Vagina (tissue), 2 donors: ENCODE results near the gene MYLK.

ENCODE experiments used
- POLR2A ChIP-seq, 2 donors: fragments of 450-650 bp; IDR thresholded peaks; one replicate each; pipeline ENCODE4 v1.6.1; 2017; ENCODE audit warnings: antibody characterized with exemption in 2 of 2, mild to moderate bottlenecking in 2 of 2, moderate library complexity in 2 of 2
- POLR2AphosphoS5 ChIP-seq, 2 donors: sonication (generic); formaldehyde crosslinking; IDR thresholded peaks; one replicate each; pipeline ENCODE4 v1.9.0; 2017; ENCODE audit warnings: antibody characterized with exemption in 2 of 2, mild to moderate bottlenecking in 2 of 2, low read depth in 1 of 2; ENCODE audit not compliant: insufficient read depth in 1 of 2
- TF ChIP-seq, protein P1 (sequence below), 3 experiments: fragments of 450-650 bp in 2 of 3; fragments of 200-600 bp in 1 of 3; sonication (generic) in 1 of 3; IDR thresholded peaks; one replicate each; pipeline ENCODE4 v1.5.1; 2017 to 2019; ENCODE audit warnings: antibody characterized with exemption in 3 of 3, mild to moderate bottlenecking in 2 of 3, moderate library complexity in 2 of 3

GRCh38 chr3:123870033-123870432, 14.1 kb downstream of the MYLK start:
- TF ChIP-seq, protein P1, sequence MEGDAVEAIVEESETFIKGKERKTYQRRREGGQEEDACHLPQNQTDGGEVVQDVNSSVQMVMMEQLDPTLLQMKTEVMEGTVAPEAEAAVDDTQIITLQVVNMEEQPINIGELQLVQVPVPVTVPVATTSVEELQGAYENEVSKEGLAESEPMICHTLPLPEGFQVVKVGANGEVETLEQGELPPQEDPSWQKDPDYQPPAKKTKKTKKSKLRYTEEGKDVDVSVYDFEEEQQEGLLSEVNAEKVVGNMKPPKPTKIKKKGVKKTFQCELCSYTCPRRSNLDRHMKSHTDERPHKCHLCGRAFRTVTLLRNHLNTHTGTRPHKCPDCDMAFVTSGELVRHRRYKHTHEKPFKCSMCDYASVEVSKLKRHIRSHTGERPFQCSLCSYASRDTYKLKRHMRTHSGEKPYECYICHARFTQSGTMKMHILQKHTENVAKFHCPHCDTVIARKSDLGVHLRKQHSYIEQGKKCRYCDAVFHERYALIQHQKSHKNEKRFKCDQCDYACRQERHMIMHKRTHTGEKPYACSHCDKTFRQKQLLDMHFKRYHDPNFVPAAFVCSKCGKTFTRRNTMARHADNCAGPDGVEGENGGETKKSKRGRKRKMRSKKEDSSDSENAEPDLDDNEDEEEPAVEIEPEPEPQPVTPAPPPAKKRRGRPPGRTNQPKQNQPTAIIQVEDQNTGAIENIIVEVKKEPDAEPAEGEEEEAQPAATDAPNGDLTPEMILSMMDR (IDR thresholded peaks at IDR 0.05), result no peak
- TF ChIP-seq POLR2A (IDR thresholded peaks at IDR 0.05), result no peak
- TF ChIP-seq POLR2AphosphoS5 (IDR thresholded peaks at IDR 0.05; ENCODE audit: insufficient read depth in 1 of 2, low read depth in 1 of 2), result no peak
